ENCODE measurements around the gene ACBD6. TPM values are rescaled to one million over a fixed set of nuclear protein-coding genes. Genes with fewer than 3 reads are reported as not detected.

Gene ACBD6
- total RNA-seq, 2 donors from 2014 or later: 43.2 to 54.5 TPM

- Histone ChIP-seq H3K4me1 (ENCODE audit: control insufficient read depth, insufficient read depth, low read length) (no peaks in the 10 kb centered on the region), H3K9me3 (ENCODE audit: control insufficient read depth, low read length) (no peaks in the 10 kb centered on the region), H3K36me3 (ENCODE audit: control insufficient read depth, insufficient read depth, low read length) (no peaks in the 10 kb centered on the region), H3K4me3 (ENCODE audit: low read length) (no peak overlapping the region), H3K9ac (ENCODE audit: extremely low read depth, low read length, poor library complexity, severe bottlenecking) (no peak overlapping the region), H3K27me3 (ENCODE audit: control insufficient read depth, insufficient read depth, low read length, poor library complexity, severe bottlenecking) (peaks cover 5% of the 10 kb centered on the region), H3K27ac (ENCODE audit: low read depth, low read length) (no peak overlapping the region)
- no peak for TF ChIP-seq CTCF (conservative IDR thresholded peaks at IDR 0.05)
- H3K27me3 Mint-ChIP-seq (ENCODE audit: insufficient read depth): peaks cover 29% of the 10 kb centered on the region
- H3K4me1 Mint-ChIP-seq: peaks cover 15% of the 10 kb centered on the region
- peak; percentile 44 for DNase-seq
- H3K36me3 Mint-ChIP-seq (ENCODE audit: low read depth): no peaks in the 10 kb centered on the region
- no peak overlapping the region for H3K4me3 Mint-ChIP-seq
- WGBS, 2 experiments (ENCODE audit: insufficient coverage in 1 of 2, insufficient read length in 1 of 2): 89 to 93% methylated on average over 3 to 9 of the region's 9 CpGs
- H3K9me3 Mint-ChIP-seq: no peaks in the 10 kb centered on the region
- no peak overlapping the region for H3K27ac Mint-ChIP-seq
Observed at GRCh38 chr1:180265201-180265600, 237.2 kb downstream of the ACBD6 start.

GRCh38 chr1:180264595-180264994 is 237.8 kb downstream of the ACBD6 start:
- peaks cover 29% of the 10 kb centered on the region for H3K27me3 Mint-ChIP-seq (ENCODE audit: insufficient read depth)
- Histone ChIP-seq H3K36me3 (ENCODE audit: control insufficient read depth, insufficient read depth, low read length) (no peaks in the 10 kb centered on the region), H3K27ac (ENCODE audit: low read depth, low read length) (no peak overlapping the region), H3K9ac (ENCODE audit: extremely low read depth, low read length, poor library complexity, severe bottlenecking) (no peak overlapping the region), H3K4me3 (ENCODE audit: low read length) (no peak overlapping the region), H3K9me3 (ENCODE audit: control insufficient read depth, low read length) (no peaks in the 10 kb centered on the region), H3K4me1 (ENCODE audit: control insufficient read depth, insufficient read depth, low read length) (no peaks in the 10 kb centered on the region), H3K27me3 (ENCODE audit: control insufficient read depth, insufficient read depth, low read length, poor library complexity, severe bottlenecking) (peaks cover 5% of the 10 kb centered on the region)
- no peaks in the 10 kb centered on the region for H3K36me3 Mint-ChIP-seq (ENCODE audit: low read depth)
- no peak for TF ChIP-seq CTCF (conservative IDR thresholded peaks at IDR 0.05)
- peak; percentile 58 for DNase-seq
- H3K27ac Mint-ChIP-seq: no peak overlapping the region
- H3K4me3 Mint-ChIP-seq: no peak overlapping the region
- no peaks in the 10 kb centered on the region for H3K9me3 Mint-ChIP-seq
- 57 to 87% methylated on average over 1 to 2 of the region's 2 CpGs for WGBS, 2 experiments (ENCODE audit: insufficient coverage in 1 of 2, insufficient read length in 1 of 2)
- H3K4me1 Mint-ChIP-seq: peaks cover 10% of the 10 kb centered on the region

- no peak overlapping the region for H3K9ac ChIP-seq (ENCODE audit: extremely low read depth, low read length, poor library complexity, severe bottlenecking)
- H3K4me1 Mint-ChIP-seq: no peaks in the 10 kb centered on the region
- H3K27me3 Mint-ChIP-seq (ENCODE audit: insufficient read depth): peaks cover 37% of the 10 kb centered on the region
- no peak overlapping the region for H3K27ac ChIP-seq (ENCODE audit: low read depth, low read length)
- H3K4me3 Mint-ChIP-seq: no peak overlapping the region
- H3K9me3 ChIP-seq (ENCODE audit: control insufficient read depth, low read length): no peaks in the 10 kb centered on the region
- no peak for TF ChIP-seq CTCF (conservative IDR thresholded peaks at IDR 0.05)
- peaks cover 5% of the 10 kb centered on the region for H3K27me3 ChIP-seq (ENCODE audit: control insufficient read depth, insufficient read depth, low read length, poor library complexity, severe bottlenecking)
- no peaks in the 10 kb centered on the region for H3K36me3 ChIP-seq (ENCODE audit: control insufficient read depth, insufficient read depth, low read length)
- peak; percentile 37 for DNase-seq
- 91 to 92% methylated on average over 7 to 12 of the region's 12 CpGs for WGBS, 2 experiments (ENCODE audit: insufficient coverage in 1 of 2, insufficient read length in 1 of 2)
- H3K4me1 ChIP-seq (ENCODE audit: control insufficient read depth, insufficient read depth, low read length): no peaks in the 10 kb centered on the region
- no peaks in the 10 kb centered on the region for H3K9me3 Mint-ChIP-seq
- H3K27ac Mint-ChIP-seq: no peak overlapping the region
- no peaks in the 10 kb centered on the region for H3K36me3 Mint-ChIP-seq (ENCODE audit: low read depth)
- no peak overlapping the region for H3K4me3 ChIP-seq (ENCODE audit: low read length)
Observed at GRCh38 chr1:180262628-180263488, 239.5 kb downstream of the ACBD6 start.

Measured in endodermal cell (in vitro differentiated cells).